ENCODE data around the gene MYRF.

Gene MYRF

GRCh38 chr11:61752117-61752924 is at the start of gene MYRF:
MYRF (plus strand) TSS chr11:61752636; CDS start chr11:61752745, 109 bp downstream.
- peaks cover 51% of the 10 kb centered on the region for H3K27me3 Mint-ChIP-seq
- ATAC-seq, result peak; percentile 74
- peak within 1 kb of the TSS; percentile 71 to 87 for H3K4me3 Mint-ChIP-seq
- no peaks in the 10 kb centered on the region for H3K9me3 Mint-ChIP-seq
- no peak within 1 kb of the TSS for H3K27ac Mint-ChIP-seq
- peaks cover 44% of the 10 kb centered on the region for H3K4me1 Mint-ChIP-seq
- peak; percentile 50 to 70 for DNase-seq

GRCh38 chr11:61702701-61703312 is 49.6 kb upstream of the MYRF start:
- no peak for DNase-seq
- Mint-ChIP-seq H3K27ac (peak overlapping the region in 1 of 2 donors; percentile 90), H3K4me1 (peaks cover 34% of the 10 kb centered on the region), H3K4me3 (no peak overlapping the region), H3K9me3 (no peaks in the 10 kb centered on the region), H3K27me3 (no peaks in the 10 kb centered on the region)
- peak; percentile 57 for ATAC-seq

- H3K4me3 Mint-ChIP-seq, result no peak overlapping the region
- no peaks in the 10 kb centered on the region for H3K9me3 Mint-ChIP-seq
- H3K27me3 Mint-ChIP-seq, result no peaks in the 10 kb centered on the region
- DNase-seq, result no peak
- H3K4me1 Mint-ChIP-seq, result peaks cover 23% of the 10 kb centered on the region
- ATAC-seq, result no peak
- no peak overlapping the region for H3K27ac Mint-ChIP-seq
Observed at GRCh38 chr11:61704838-61705237, 47.6 kb upstream of the MYRF start.

GRCh38 chr11:61706452-61707400 is 45.7 kb upstream of the MYRF start:
- ATAC-seq (no peak), DNase-seq (no peak)
- no peak overlapping the region for H3K4me3 Mint-ChIP-seq
- no peak overlapping the region for H3K27ac Mint-ChIP-seq
- peaks cover 11% of the 10 kb centered on the region for H3K4me1 Mint-ChIP-seq
- no peaks in the 10 kb centered on the region for H3K27me3 Mint-ChIP-seq
- no peaks in the 10 kb centered on the region for H3K9me3 Mint-ChIP-seq

- Mint-ChIP-seq H3K27me3 (no peaks in the 10 kb centered on the region), H3K4me1 (peaks cover 8% of the 10 kb centered on the region), H3K4me3 (no peak overlapping the region), H3K9me3 (no peaks in the 10 kb centered on the region), H3K27ac (no peak overlapping the region)
- DNase-seq, result no peak
- ATAC-seq, result no peak
Observed at GRCh38 chr11:61707574-61707973, 44.9 kb upstream of the MYRF start.

- no peak overlapping the region for H3K4me3 Mint-ChIP-seq
- ATAC-seq, result no peak
- no peak for DNase-seq
- H3K27me3 Mint-ChIP-seq, result no peaks in the 10 kb centered on the region
- no peak overlapping the region for H3K27ac Mint-ChIP-seq
- no peaks in the 10 kb centered on the region for H3K9me3 Mint-ChIP-seq
- H3K4me1 Mint-ChIP-seq, result no peaks in the 10 kb centered on the region
Observed at GRCh38 chr11:61709110-61709509, 43.3 kb upstream of the MYRF start.

GRCh38 chr11:61709572-61709971 is 42.9 kb upstream of the MYRF start:
- no peak overlapping the region for H3K27ac Mint-ChIP-seq
- no peak overlapping the region for H3K4me3 Mint-ChIP-seq
- no peaks in the 10 kb centered on the region for H3K9me3 Mint-ChIP-seq
- ATAC-seq (no peak), DNase-seq (no peak)
- H3K27me3 Mint-ChIP-seq, result no peaks in the 10 kb centered on the region
- no peaks in the 10 kb centered on the region for H3K4me1 Mint-ChIP-seq

- Mint-ChIP-seq H3K4me1 (no peaks in the 10 kb centered on the region), H3K9me3 (no peaks in the 10 kb centered on the region), H3K27me3 (no peaks in the 10 kb centered on the region), H3K4me3 (no peak overlapping the region), H3K27ac (no peak overlapping the region)
- ATAC-seq (no peak), DNase-seq (no peak)
Observed at GRCh38 chr11:61710019-61710418, 42.4 kb upstream of the MYRF start.

GRCh38 chr11:61711037-61711436 is 41.4 kb upstream of the MYRF start:
- Mint-ChIP-seq H3K9me3 (no peaks in the 10 kb centered on the region), H3K4me1 (no peaks in the 10 kb centered on the region), H3K4me3 (no peak overlapping the region), H3K27me3 (no peaks in the 10 kb centered on the region), H3K27ac (no peak overlapping the region)
- DNase-seq, result no peak
- ATAC-seq, result no peak

GRCh38 chr11:61711498-61711897 is 40.9 kb upstream of the MYRF start:
- no peak overlapping the region for H3K4me3 Mint-ChIP-seq
- H3K4me1 Mint-ChIP-seq, result no peaks in the 10 kb centered on the region
- ATAC-seq, result no peak
- H3K9me3 Mint-ChIP-seq, result no peaks in the 10 kb centered on the region
- H3K27ac Mint-ChIP-seq, result no peak overlapping the region
- H3K27me3 Mint-ChIP-seq, result no peaks in the 10 kb centered on the region
- DNase-seq, result no peak

GRCh38 chr11:61712314-61712713 is 40.1 kb upstream of the MYRF start:
- Mint-ChIP-seq H3K9me3 (no peaks in the 10 kb centered on the region), H3K4me1 (no peaks in the 10 kb centered on the region), H3K27me3 (no peaks in the 10 kb centered on the region), H3K4me3 (no peak overlapping the region), H3K27ac (no peak overlapping the region)
- DNase-seq, result no peak
- no peak for ATAC-seq

GRCh38 chr11:61712846-61713245 is 39.6 kb upstream of the MYRF start:
- H3K27me3 Mint-ChIP-seq, result no peaks in the 10 kb centered on the region
- H3K9me3 Mint-ChIP-seq, result no peaks in the 10 kb centered on the region
- no peak for DNase-seq
- no peaks in the 10 kb centered on the region for H3K4me1 Mint-ChIP-seq
- H3K4me3 Mint-ChIP-seq, result no peak overlapping the region
- peak overlapping the region in 1 of 2 donors; percentile 34 for H3K27ac Mint-ChIP-seq
- ATAC-seq, result no peak

GRCh38 chr11:61713464-61713863 is 39.0 kb upstream of the MYRF start:
- Mint-ChIP-seq H3K27me3 (no peaks in the 10 kb centered on the region), H3K9me3 (no peaks in the 10 kb centered on the region), H3K4me1 (no peaks in the 10 kb centered on the region), H3K4me3 (no peak overlapping the region), H3K27ac (no peak overlapping the region)
- DNase-seq, result no peak
- no peak for ATAC-seq

GRCh38 chr11:61713906-61714305 is 38.5 kb upstream of the MYRF start:
- H3K4me1 Mint-ChIP-seq, result no peaks in the 10 kb centered on the region
- DNase-seq, result no peak
- H3K27me3 Mint-ChIP-seq, result no peaks in the 10 kb centered on the region
- ATAC-seq, result no peak
- H3K4me3 Mint-ChIP-seq, result no peak overlapping the region
- H3K9me3 Mint-ChIP-seq, result no peaks in the 10 kb centered on the region
- no peak overlapping the region for H3K27ac Mint-ChIP-seq

- no peak overlapping the region for H3K4me3 Mint-ChIP-seq
- no peaks in the 10 kb centered on the region for H3K27me3 Mint-ChIP-seq
- H3K27ac Mint-ChIP-seq, result no peak overlapping the region
- no peaks in the 10 kb centered on the region for H3K4me1 Mint-ChIP-seq
- no peak for ATAC-seq
- no peaks in the 10 kb centered on the region for H3K9me3 Mint-ChIP-seq
- no peak for DNase-seq
Observed at GRCh38 chr11:61714316-61714715, 38.1 kb upstream of the MYRF start.

- no peak for DNase-seq
- H3K27ac Mint-ChIP-seq, result peak overlapping the region in 1 of 2 donors; percentile 66
- no peak overlapping the region for H3K4me3 Mint-ChIP-seq
- H3K9me3 Mint-ChIP-seq, result no peaks in the 10 kb centered on the region
- H3K4me1 Mint-ChIP-seq, result no peaks in the 10 kb centered on the region
- ATAC-seq, result no peak
- no peaks in the 10 kb centered on the region for H3K27me3 Mint-ChIP-seq
Observed at GRCh38 chr11:61714916-61715315, 37.5 kb upstream of the MYRF start.
